ENCODE measurements around the gene P2RY4. TPM values are rescaled to one million over a fixed set of nuclear protein-coding genes. Genes with fewer than 3 reads are reported as not detected.
A peak's percentile ranks its signal among the peaks of the same experiment; 100 is the strongest.

The P2RY4 gene
- polyA plus RNA-seq, 1 experiment = 0.22 TPM

DNA sequence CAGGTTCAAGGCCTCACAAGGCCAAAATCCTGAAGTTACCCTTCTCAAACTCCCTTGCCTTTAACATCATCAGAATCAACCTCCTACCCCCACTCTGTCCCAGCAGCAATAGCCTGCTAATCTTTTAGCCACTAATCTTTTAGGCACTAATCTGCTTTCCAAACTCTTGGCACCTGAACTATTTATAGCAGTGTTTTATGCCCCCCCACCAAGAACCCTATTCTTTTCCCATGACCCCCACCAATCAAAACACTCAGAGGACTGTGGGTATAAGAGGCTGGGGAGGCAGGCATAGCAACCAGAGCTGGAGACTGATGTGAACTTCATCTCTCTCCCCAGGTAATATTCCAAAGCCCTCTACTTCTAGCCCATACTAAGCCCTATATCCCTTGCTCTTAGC is 8.0 kb upstream of the P2RY4 start, which contains the start of gene ARR3:
Gene ARR3, plus strand, starts transcription at position 301 of the 400 bp plus-strand sequence. CDS start 1,052 bp downstream, outside the sequence.
- TF ChIP-seq, protein P1, sequence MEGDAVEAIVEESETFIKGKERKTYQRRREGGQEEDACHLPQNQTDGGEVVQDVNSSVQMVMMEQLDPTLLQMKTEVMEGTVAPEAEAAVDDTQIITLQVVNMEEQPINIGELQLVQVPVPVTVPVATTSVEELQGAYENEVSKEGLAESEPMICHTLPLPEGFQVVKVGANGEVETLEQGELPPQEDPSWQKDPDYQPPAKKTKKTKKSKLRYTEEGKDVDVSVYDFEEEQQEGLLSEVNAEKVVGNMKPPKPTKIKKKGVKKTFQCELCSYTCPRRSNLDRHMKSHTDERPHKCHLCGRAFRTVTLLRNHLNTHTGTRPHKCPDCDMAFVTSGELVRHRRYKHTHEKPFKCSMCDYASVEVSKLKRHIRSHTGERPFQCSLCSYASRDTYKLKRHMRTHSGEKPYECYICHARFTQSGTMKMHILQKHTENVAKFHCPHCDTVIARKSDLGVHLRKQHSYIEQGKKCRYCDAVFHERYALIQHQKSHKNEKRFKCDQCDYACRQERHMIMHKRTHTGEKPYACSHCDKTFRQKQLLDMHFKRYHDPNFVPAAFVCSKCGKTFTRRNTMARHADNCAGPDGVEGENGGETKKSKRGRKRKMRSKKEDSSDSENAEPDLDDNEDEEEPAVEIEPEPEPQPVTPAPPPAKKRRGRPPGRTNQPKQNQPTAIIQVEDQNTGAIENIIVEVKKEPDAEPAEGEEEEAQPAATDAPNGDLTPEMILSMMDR (IDR thresholded peaks at IDR 0.05; ENCODE audit: insufficient read depth, low read depth, low read length) = no peak
- ChIA-PET POLR2A (no interaction called here), CTCF (no interaction called here)
- no peak for DNase-seq (ENCODE audit: low read depth)
- H3K36me3 ChIP-seq (ENCODE audit: control insufficient read depth, insufficient read depth, low read length) = no peaks in the 10 kb centered on the region
- H3K27me3 ChIP-seq (ENCODE audit: control insufficient read depth, insufficient read depth, low read length) = no peaks in the 10 kb centered on the region
- no peak within 1 kb of the TSS for H3K4me3 ChIP-seq (ENCODE audit: low read depth, low read length)

DNA sequence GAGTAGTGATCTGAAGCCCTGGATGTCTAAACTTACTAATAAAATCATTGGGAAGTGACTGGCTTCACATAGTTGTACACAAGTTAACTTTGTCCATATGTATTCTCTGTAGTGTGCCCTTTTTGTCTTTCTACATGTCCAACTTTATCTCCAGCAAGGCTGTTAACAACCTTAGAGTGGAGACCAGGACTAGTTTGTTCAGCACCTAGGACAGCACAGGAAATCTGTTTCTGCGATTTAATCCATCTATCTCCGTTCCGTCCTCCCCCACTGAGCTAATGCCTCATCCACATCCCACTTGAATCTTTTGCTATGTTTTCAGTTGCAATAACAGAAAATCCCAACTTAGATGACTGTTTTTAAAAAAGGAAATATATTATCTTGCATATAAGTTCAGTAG is 4.8 kb upstream of the P2RY4 start:
- no peak for DNase-seq (ENCODE audit: low read depth)
- no peaks in the 10 kb centered on the region for H3K36me3 ChIP-seq (ENCODE audit: control insufficient read depth, insufficient read depth, low read length)
- H3K4me3 ChIP-seq (ENCODE audit: low read depth, low read length) = no peak overlapping the region
- CTCF ChIA-PET = no interaction called here
- H3K27me3 ChIP-seq (ENCODE audit: control insufficient read depth, insufficient read depth, low read length) = no peaks in the 10 kb centered on the region
- TF ChIP-seq, protein P1 (IDR thresholded peaks at IDR 0.05; ENCODE audit: insufficient read depth, low read depth, low read length) = no peak
- POLR2A ChIA-PET = no interaction called here

DNA sequence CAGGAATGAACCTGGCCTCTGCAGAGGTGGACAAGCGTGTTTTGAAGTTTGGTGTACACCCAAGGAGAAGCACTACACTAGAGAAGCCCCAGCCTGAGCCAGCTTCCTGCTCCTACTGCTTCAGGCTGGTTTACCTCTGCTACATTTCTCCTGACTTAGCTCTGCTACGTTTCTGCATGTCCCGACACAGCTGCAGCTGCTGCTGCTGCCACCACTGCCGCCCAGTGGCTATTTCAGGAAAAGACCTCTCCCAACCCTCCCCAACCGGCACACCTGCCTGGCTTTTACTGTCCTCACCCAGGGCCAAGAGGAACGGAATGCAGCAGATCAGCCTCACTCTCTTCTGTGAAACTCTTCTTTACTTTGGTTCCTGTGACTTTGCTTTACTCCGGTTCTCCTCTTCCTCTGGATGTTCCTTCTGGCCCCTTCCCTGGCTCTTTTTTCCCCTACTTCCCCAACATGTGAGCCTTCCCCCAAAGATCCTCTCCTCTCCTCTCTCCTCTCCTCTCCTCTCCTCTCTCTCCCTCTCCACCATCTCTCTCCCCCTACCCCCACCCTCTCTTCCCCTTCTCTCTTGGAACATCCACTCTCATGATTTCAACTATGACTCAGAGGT is 3.1 kb upstream of the P2RY4 start:
- TF ChIP-seq, protein P1 (IDR thresholded peaks at IDR 0.05; ENCODE audit: insufficient read depth, low read depth, low read length) = peak; percentile 62
- POLR2A ChIA-PET = no interaction called here
- CTCF ChIA-PET = interaction anchor here (0.6 to 1.2 kb wide), 6 partner anchors 10 to 68 kb away, joined by 3 to 5 read pairs (median 3); partner anchors contain the start of gene PDZD11
- Histone ChIP-seq H3K36me3 (ENCODE audit: control insufficient read depth, insufficient read depth, low read length) (no peaks in the 10 kb centered on the region), H3K4me3 (ENCODE audit: low read depth, low read length) (no peak overlapping the region), H3K27me3 (ENCODE audit: control insufficient read depth, insufficient read depth, low read length) (no peaks in the 10 kb centered on the region)
- no peak for DNase-seq (ENCODE audit: low read depth)

DNA sequence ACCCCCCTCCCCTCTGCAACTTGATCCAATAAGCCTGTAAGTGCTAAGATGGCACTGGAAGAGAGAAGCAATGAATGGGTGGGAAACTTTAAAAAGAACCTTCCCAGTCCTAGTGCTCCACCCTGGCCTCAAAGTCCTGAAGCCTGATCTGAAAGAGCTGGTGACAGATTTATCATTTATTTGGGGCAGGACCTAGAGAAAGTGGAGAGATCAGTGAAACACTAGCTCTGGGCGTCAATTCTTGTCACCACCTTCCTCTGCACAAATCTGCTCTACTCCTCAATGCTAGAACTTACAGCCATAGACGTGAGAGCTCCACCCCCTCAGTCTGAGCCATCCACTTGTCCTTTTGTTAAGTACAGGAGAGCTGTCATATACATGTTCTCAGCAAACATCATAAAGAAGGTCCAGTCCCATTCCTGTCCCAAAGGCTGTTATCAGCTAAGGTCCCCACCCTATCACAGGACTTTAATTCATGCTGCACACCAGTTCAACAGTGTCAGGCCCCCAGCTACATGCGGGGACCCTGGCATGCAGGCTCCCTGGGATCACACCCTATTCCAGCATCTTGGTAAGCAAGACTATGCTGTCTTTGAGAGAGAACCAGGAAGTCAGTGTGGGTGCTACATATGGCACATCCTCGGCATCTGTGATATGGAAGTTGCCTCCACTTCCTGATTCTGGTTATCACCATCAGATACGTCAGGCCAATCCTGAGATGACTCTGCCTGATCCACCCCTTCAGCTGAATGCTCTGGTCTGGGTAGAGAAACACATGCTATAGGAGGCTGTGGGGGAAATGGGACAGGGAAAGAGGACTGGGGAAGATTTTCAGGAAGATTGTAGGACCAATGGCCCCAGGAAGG is 2.3 kb downstream of the P2RY4 start:
- no peak for DNase-seq (ENCODE audit: low read depth)
- TF ChIP-seq, protein P1 (IDR thresholded peaks at IDR 0.05; ENCODE audit: insufficient read depth, low read depth, low read length) = no peak
- CTCF ChIA-PET = no interaction called here
- H3K4me3 ChIP-seq (ENCODE audit: low read depth, low read length) = no peak overlapping the region
- no peaks in the 10 kb centered on the region for H3K27me3 ChIP-seq (ENCODE audit: control insufficient read depth, insufficient read depth, low read length)
- no peaks in the 10 kb centered on the region for H3K36me3 ChIP-seq (ENCODE audit: control insufficient read depth, insufficient read depth, low read length)
- POLR2A ChIA-PET = no interaction called here

DNA sequence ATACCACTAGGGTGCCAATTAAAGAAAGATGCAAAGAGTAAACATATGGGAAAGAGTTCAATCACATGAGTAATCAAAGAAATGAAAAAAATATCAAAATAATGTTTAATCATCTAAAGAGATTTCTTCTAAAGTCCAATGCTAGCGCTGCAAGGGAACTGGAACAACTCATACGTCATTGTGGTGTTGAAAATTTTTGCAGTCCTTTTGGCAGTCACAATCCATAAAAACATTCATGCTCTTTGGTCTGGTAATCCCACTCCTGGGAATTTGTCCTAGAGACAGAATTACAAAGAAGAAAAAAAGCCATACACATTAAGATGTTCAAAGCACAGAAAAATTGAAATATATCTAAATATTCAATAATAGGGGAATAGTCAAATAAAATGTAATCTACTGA is 4.6 kb downstream of the P2RY4 start:
- H3K27me3 ChIP-seq (ENCODE audit: control insufficient read depth, insufficient read depth, low read length) = no peaks in the 10 kb centered on the region

More for the DNA sequence above, 4.6 kb downstream of the P2RY4 start:
- ChIA-PET POLR2A (no interaction called here), CTCF (no interaction called here)
- Histone ChIP-seq H3K36me3 (ENCODE audit: control insufficient read depth, insufficient read depth, low read length) (no peaks in the 10 kb centered on the region), H3K4me3 (ENCODE audit: low read depth, low read length) (no peak overlapping the region)
- TF ChIP-seq, protein P1 (IDR thresholded peaks at IDR 0.05; ENCODE audit: insufficient read depth, low read depth, low read length) = no peak
- no peak for DNase-seq (ENCODE audit: low read depth)

Measured in BJ (cell line).